Superior temporal gyrus (tissue), 1 donor: ENCODE measurements around the gene CPAMD8.
"Not testable (repeated sequence)": the region's sequence is repeated elsewhere in the genome, so short reads cannot be mapped to it uniquely, and the experiment has no call there.

ENCODE experiments used
- DNase-seq: peaks from one replicate; pipeline ENCODE4 v3.0.0-alpha.2; 2016; ENCODE audit errors: extremely low spot score

Gene CPAMD8

DNA sequence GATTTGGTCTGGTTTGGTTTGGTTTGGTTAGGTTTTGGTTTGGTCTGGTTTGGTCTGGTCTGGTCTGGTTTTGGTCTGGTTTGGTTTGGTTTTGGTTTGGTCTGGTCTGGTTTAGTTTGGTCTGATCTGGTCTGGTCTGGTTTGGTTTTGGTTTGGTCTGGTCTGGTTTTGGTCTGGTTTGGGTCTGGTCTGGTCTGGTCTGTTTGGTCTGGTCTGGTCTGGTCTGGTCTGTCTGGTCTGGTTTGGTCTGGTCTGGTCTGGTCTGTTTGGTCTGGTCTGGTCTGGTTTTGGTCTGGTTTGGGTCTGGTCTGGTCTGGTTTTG is 151.7 kb downstream of the CPAMD8 start:
- not testable (repeated sequence) for DNase-seq

DNA sequence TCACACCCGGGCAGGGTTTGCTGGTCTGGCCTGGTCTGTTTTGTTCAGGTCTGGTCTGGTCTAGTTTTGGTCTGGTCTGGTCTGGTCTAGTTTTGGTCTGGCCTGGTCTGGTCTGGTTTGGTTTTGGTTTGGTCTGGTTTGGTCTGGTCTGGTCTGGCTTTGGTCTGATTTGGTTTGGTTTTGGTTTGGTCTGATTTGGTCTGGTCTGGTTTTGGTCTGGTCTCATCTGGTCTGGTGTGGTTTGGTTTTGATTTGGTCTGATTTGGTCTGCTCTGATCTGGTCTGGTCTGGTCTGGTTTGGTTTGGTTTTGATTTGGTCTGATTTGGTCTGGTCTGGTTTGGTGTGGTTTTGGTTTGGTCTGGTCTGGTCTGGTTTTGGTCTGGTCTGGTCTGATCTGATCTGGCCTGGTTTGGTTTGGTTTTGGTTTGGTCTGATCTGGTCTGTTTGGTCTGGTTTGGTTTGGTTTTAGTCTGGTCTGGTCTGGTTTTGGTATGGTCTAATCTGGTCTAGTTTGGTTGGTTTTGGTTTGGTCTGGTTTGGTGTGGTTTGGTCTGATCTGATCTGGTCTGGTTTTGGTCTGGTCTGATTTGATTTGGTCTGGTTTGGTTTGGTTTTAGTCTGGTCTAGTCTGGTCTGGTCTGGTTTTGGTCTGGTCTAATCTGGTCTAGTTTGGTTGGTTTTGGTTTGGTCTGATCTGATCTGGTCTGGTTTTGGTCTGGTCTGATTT is 152.2 kb downstream of the CPAMD8 start:
- DNase-seq = no peak

DNA sequence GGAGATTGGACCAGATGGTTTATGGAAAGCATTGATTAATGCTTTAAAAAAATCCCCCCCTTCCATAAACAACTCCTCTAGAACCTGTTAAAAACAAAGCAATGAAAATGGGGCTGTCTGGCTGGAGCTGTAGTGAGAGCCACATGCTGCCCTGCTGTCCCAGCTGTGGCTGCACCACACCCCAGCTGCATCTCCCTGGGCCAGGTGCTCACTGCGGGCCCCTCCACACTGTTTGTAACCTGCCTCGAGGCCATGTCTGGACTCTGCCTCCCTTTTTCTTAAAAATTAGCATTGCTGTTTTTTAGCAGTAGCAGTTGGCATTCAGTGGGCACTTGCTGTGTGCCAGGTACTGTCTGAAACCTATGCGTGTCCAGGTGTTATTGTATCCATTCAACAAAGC is 153.0 kb downstream of the CPAMD8 start:
- DNase-seq = no peak

DNA sequence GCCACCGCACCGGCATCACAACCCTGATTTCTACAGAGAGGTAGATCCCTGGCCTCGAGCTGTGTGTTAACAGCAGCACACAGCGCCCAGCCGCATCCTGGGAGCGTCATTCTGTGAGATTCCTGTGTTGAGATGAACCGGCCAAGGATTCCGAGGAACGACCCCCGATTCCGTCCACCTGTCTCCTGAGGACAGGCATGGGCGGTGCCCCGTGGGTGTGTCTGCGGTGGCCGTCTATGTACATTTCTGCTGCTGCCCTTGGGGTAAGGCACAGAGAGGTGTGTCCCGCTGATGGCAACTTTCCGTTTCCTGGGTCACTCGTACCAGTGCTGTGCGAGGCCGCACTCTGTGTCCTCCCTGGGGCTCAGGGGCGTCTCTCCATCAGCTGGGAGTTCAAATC is 153.9 kb downstream of the CPAMD8 start:
- DNase-seq = no peak

DNA sequence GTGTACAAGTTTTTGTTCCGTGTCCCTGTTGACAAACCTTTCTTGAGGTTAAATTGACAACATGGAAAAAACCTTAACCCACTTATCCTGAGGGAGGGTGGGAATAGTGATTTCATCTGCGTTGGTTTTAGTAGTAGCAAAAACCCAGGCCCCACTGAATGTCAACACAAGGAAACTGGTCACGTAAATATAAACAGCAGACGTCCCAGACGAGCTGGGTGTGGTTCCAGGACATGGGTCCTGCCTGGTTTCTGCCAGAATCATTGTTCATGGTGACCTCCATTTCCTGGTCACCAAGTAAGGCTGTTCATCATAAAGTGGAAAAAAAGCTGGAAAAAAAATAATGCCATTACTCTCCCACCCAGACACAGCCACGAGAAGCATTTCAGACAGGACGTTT is 154.7 kb downstream of the CPAMD8 start:
- no peak for DNase-seq

DNA sequence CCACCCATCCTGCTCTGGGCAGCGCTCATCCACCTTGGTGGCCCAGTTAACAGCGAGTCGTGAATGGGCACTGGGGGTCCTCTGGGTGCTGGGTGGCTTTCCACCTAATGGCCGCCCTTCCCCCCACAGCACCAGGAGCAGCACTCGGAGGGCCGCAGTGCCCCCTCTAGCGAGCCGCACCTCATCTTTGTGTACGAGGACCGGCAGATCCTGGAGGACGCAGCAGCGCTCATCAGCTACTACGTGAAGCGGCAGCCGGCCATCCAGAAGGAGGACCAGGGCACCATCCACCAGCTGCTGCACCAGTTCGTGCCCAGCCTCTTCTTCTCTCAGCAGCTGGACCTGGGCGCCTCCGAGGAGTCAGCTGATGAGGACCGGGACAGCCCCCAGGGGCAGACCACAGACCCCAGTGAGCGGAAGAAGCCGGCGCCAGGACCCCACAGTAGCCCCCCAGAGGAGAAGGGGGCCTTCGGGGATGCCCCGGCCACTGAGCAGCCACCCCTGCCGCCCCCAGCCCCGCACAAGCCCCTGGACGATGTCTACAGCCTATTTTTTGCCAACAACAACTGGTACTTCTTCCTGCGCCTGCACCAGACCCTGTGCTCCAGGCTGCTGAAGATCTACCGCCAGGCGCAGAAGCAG is 157.2 kb downstream of the CPAMD8 start:
- no peak for DNase-seq

DNA sequence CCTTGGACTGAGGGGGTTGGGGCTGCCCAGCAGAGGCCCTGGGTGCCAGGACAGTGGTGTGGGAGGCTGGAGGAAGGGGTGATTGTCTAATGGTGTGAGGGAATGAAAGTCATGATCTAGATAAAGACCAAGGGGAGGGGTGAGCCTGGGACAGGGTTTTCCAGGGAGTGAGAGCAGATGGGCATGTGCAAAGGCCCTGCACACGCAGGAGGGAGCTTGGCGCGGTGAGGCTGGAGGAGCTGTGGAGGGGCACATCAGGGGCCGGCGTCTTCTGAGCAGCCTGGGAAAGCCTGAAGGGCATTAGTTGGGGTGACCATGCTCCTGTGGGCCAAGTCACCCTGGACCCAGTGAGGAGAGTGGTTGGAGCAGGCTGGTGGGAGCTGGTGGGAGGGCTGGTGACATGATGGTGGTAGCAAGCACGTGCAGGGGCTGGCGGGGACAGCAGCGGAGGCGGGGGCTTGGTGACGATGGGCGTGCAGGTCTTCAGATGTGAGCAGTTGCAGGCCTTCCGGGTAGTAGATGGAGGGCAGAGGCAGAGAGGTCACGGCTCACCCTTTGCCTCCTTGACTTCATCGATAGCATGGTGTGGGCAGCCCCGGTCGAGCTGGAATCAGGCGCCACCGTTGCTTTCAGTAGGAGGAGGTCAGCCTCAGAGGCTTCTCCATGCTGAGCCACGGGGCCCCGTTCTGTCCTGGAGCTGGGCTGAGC is 158.0 kb downstream of the CPAMD8 start:
- no peak for DNase-seq

DNA sequence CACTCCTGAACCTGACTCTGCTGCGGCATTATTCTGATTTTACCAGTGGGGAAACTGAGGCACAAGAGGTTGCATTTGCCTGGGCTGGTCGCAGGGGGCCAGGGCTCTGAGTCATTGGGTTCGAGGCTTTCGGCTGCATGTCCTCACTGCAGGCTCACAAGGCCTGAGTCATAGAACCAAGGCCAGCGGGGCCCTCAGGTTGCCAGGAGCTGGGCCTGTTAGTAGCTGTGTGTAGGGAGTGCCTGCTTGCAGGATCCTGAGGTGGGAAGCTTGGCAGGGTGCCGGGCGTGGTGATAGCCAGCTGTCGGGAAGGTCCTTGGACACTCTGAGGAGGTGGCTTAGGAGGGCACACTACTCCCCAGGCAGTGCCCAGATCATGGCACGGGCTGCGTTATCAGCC is 159.4 kb downstream of the CPAMD8 start:
- no peak for DNase-seq

DNA sequence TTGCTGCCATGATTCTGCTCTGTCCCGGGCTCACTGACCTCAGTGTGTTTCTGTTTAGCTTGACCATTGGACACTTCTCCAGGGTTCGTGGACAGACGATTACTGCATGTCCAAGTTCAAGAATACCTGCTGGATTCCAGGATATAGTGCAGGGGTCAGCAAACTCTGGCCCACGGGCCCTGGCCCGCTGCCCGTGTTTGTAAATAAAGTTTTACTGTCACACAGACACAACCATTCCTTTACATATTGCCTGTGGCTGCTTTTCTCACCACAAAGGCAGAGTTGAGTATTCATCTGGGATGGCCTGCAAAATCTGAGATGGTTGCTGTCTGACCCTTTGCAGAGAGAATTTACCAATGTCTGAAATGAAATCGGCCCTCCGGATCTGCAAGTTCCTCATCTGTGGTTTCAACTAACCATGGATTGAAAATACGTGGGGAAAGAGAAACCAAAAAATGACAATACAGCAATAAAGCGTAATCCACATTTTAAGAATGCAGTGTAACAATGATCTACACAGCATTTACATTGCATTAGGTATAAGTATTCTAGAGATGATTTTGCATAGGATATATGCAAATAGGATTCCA is 163.7 kb downstream of the CPAMD8 start:
- no peak for DNase-seq

DNA sequence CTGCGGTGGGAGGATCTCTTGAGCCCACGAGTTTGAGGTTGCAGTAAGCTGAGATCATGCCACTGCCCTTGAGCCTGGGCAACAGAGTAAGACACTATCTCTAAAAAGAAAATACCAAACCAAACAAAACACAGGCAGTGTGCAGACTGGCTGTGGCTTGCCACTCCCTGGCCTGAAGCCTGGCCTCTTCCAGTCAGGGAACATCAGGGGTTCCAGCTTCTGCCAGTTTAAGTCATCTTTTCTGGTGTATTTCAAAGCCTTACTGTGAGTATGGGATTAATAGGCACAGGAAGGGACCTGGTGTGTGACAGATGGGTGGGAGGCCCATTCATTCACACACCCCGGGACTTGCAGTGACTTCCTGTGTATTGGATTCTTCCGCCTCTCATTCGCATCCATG is 164.8 kb downstream of the CPAMD8 start:
- no peak for DNase-seq

DNA sequence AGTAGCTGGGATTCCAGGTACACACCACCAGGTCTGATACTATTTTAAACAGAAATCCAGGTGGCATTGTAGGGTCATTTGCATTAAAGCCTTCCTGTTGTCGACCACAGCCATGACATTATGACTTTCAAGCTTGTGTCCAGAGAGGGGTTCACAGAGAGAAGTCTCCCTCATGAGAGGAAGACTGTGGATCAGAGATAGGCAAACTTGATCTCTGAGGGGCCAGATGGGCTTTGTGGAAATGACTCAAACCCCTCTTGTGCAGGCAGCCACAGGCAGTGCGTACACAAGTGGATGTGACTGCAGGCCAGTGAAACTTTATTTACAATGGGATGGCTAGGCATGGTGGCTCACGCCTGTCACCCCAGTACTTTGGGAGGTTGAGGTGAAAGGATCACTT is 165.6 kb downstream of the CPAMD8 start:
- DNase-seq = no peak

DNA sequence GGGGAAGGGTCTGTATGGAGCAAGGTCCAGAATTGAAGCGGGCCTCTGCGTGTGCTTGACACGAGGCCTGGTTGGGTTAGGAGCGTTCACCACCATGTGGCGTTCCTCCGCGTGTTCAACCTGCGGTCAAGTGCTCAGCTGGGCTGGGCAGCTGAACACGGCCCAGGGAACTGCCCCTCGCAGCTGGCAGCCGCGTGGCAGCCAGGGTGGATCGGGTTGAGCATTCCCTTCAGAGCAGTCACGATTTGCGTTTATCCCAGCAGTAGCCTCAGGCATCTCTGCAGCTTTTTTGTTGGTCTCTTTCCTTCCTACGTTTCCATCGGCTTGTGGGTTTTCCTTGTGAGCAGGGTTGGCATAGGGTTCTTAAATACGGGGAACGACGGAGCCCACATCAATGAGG is 166.5 kb downstream of the CPAMD8 start:
- DNase-seq = no peak

DNA sequence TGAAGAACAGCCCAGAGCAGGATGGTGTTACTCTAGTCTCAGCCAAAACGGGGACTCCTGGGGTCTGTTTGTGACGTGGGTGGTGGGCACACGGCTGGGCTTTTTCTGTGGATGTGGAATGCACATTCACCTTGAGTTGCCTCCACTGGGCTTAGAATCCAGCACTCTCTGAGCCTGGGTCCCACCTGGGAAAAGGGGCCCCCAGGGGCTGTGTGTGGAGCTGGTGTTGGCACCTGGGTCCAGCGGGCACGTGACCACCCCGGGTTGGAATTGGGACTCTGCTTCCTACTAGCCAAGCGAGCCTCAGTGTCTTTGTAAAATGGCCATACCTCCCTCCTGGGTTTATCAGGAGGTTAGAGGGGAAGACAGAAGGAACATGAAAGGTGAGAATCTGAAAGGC is 167.0 kb downstream of the CPAMD8 start:
- DNase-seq = no peak

DNA sequence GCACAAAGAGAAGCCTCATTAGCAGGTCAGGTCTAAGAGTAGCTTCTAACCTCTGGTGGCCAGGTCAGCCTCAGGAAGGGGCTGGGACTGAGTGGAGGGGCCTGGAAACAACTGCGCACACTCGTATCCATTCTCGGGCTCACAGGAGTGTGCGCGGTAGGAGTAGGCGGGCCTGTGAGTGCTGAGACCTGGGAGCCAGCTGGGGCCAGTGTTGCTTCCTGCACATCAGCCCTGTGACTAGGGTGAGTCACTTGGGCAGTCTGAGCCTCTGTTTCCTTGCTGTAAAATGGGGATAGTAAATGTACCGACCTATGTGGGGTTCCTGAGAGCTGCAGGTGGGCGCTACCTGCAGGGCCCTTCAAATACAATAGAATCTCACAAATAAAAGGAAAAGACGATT is 170.5 kb downstream of the CPAMD8 start:
- no peak for DNase-seq

DNA sequence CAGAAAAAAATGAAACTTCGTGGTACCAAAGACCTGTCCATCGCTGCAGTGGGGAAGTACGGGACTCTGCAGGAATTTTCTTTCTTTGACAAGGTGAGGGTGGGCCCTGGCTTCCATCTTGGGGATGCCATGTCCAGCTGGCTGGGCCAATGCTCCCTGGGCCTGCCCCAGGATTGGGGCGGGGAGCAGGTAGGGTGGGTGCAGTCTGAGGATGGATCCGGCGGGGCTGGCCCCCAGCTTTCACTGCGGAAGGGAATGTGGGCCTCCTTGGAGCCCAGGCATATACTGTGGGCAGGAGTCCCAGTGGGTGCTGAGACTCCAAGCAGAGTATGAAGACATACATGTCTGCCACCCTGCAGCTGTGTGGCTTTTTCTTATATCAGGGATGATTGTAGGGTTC is 173.5 kb downstream of the CPAMD8 start:
- no peak for DNase-seq

DNA sequence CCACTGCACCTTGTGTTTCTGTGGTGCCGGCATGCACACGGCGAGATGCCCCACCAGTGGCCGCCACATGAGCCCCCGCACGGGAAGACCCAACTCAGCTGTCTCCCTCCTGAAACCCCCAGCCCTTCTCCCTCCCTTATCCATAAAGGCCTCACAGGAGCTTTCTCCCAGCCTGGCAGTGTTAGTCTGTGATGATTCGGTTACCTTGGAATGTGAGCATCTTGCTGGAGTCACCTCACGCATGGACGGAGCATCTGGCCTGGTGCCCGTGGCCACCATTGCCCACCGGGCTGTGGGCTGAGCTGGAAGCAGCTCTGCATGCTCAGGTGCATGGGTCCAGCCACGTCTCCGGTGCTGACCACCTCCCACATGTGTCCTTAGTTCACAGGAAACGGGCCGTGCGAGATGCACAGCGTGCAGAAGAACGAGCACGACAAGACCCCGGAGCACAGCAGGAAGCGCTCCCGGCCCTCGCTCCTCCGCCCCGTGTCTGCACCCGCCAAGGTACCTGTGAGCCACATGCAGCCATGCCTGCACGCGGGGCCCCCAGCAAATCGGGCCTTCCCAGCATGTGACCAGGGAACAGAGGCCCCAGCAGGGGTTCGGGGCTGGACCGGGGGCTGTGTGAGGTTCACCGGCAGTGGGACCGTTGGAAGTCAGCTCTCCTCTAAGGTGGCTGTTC is 175.4 kb downstream of the CPAMD8 start:
- no peak for DNase-seq

DNA sequence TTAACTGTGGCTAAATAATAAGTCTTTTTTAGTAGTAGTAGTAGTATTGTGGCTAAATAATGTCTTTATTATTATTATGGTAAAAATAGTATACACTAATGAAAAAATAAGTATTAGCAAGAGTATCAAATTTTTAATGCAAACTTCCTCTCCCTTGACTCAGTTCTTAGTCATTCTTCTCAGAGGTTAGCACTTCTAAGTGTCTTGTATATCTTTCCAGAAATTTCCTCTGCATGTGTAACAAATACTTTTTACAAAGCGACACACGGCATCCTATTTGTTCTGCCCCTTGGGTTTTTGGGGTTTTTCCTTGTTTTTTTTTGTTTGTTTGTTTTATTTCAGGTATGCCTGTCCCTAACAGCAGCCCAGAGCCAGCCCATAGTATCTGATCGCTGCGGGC is 176.5 kb downstream of the CPAMD8 start:
- DNase-seq = no peak

DNA sequence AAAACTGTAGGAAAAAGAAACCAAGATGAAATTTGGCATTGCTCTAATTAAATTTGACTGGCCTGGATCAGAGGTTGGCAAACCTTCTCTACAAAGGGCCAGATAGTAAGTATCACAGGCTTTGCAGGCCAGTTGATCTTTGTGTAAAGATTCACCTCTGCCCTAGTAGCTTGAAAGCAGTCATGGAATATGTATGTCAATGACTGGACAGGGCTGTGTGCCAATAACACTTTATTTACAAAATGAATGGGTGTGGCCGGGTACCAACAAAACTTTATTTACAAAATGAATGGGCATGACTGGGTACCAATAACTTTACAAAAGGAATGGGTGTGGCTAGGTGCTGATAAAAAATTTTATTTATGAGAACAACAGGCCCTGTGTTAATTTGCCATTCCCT is 177.4 kb downstream of the CPAMD8 start:
- no peak for DNase-seq

DNA sequence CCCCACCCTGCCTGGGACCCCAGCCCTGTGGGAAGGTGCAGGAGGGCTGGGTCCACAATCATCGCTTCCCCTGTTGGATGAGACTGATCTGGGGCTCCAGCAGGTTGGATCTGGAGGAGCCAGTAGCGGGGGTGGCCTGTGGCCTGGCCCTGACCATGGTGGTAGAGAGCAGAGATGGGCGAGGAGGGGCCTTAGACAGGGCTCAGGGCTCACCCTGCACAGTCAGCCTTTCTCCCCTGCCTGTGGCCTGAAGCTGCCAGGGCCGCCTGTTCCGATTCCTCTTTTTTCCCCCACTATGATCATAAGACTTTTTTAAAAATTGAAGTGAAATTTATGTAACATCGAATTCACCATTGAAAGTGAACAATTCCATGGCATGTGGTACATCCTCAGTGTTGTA is 179.2 kb downstream of the CPAMD8 start:
- no peak for DNase-seq

DNA sequence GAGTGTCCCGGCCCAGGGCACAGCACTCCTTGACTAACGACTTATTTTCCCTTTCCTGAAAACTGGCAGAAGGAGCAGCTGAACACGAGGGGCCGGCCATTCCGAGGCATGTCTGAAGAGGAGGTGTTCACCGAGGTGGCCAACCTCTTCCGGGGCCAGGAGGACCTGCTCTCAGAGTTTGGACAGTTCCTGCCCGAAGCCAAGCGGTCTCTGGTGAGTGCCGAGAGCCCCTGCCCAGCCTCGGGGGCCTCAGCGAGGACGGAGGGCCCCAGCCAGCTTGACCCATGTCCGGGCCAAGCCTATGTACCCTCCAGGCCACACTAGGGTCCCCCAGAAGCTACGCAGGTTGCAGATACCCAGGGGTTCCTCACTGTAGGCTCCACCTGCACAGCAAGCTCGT is 179.7 kb downstream of the CPAMD8 start:
- no peak for DNase-seq
